ENCODE measurements around the gene IFNK.

GRCh38 chr9:27518006-27518405 lies 6.1 kb upstream of the IFNK start:
- TF ChIP-seq CTCF (IDR thresholded peaks at IDR 0.05; ENCODE audit: insufficient read depth, low read length), result no peak
- TF ChIP-seq REST (IDR thresholded peaks at IDR 0.05; ENCODE audit: insufficient replicate concordance, low read depth), result no peak
- no peak for TF ChIP-seq SPI1 (IDR thresholded peaks at IDR 0.05; ENCODE audit: borderline replicate concordance, low read depth)
- TF ChIP-seq POLR2AphosphoS5 (IDR thresholded peaks at IDR 0.05; ENCODE audit: low read depth), result no peak
